HepG2 (cell line): Measurements from ENCODE around the gene ZFP1.

Experiments used
- FOXM1 ChIP-seq: sonication (generic); formaldehyde crosslinking; IDR thresholded peaks from 2 replicates; pipeline ENCODE4 v1.5.0; 2020; ENCODE audit warnings: missing genetic modification reagents
- TRIM24 ChIP-seq: sonication (generic); formaldehyde crosslinking; IDR thresholded peaks from 2 replicates; pipeline ENCODE4 v1.8.0; 2022; ENCODE audit warnings: mild to moderate bottlenecking, missing genetic modification reagents
- ZNF160 ChIP-seq: sonication (generic); formaldehyde crosslinking; IDR thresholded peaks from 2 replicates; pipeline ENCODE4 v1.8.0; 2022; ENCODE audit warnings: mild to moderate bottlenecking, inconsistent platforms, missing genetic modification reagents

GRCh38 chr16:75219088-75219487 is 70.8 kb downstream of the ZFP1 start:
- TF ChIP-seq ZNF160 (CRISPR knock-in tag) (no peak), TRIM24 (CRISPR knock-in tag) (no peak), FOXM1 (no peak)
